K562 (cell line): ENCODE measurements around the gene MALRD1. TPM values are rescaled to one million over a fixed set of nuclear protein-coding genes. Genes with fewer than 3 reads are reported as not detected.

Experiments
- MTA2 ChIP-seq: fragments of 450-650 bp; IDR thresholded peaks from 2 replicates; pipeline ENCODE4 v1.6.1; 2016; ENCODE audit warnings: low read depth
- polyA plus RNA-seq, 8 experiments: library from polyadenylated mRNA; depleted of rRNA in 4 of 8; stranded (reverse) in 5 of 8; unstranded in 3 of 8; fragments of >200 nt; fragmentation: Nextera tagmentation in 2 of 8; fragmentation: Illumina TruSeq in 1 of 8; extraction: Ambion mirVana in 2 of 8; extraction: Trizol in 1 of 8; gene quantifications; 2 replicates each; pipeline versions ENCODE4 v1.2.1 to v1.2.3, GENCODE V29; 2011 to 2014; ENCODE audit warnings: inconsistent platforms in 1 of 8, missing spikeins in 1 of 8
- total RNA-seq, 7 experiments: library from RNA; depleted of rRNA in 6 of 7; stranded (reverse); fragments of >200 nt in 6 of 7; fragmentation: Illumina TruSeq in 2 of 7; extraction: Trizol in 2 of 7; gene quantifications; 2 replicates each; pipeline versions ENCODE4 v1.2.1 to v1.2.3, GENCODE V29; 2011 to 2021; ENCODE audit warnings: low replicate concordance in 1 of 7
- TF ChIP-seq, protein P1 (sequence below), 2 experiments: fragments of 250-450 bp in 1 of 2; fragments of 450-650 bp in 1 of 2; sonication (Bioruptor Pico) in 1 of 2; IDR thresholded peaks; 2 replicates each; pipeline versions ENCODE4 v1.6.1 to v1.8.0; 2016 to 2021; ENCODE audit warnings: mild to moderate bottlenecking in 2 of 2, moderate library complexity in 2 of 2, missing compliant biosample characterization in 1 of 2, missing genetic modification characterization in 1 of 2
- TF ChIP-seq, protein P2 (sequence below): fragments of 450-650 bp; IDR thresholded peaks from 2 replicates; pipeline ENCODE4 v1.7.1; 2018; ENCODE audit warnings: mild to moderate bottlenecking, low read depth; ENCODE audit not compliant: partially characterized antibody
- TF ChIP-seq, protein P3 (sequence below): fragments of 450-650 bp; formaldehyde crosslinking; IDR thresholded peaks from 2 replicates; pipeline ENCODE4 v1.4.0; 2020; ENCODE audit warnings: mild to moderate bottlenecking, moderate library complexity
- TF ChIP-seq, protein P4 (sequence below): sonication (generic); IDR thresholded peaks from 2 replicates; pipeline ENCODE4 v1.6.1; 2016
- TF ChIP-seq, protein P5 (sequence below): sonication (generic); formaldehyde crosslinking; IDR thresholded peaks from 2 replicates; pipeline ENCODE4 v1.9.0; 2022; ENCODE audit warnings: mild to moderate bottlenecking, missing genetic modification reagents
- TF ChIP-seq, protein P6 (sequence below): fragments of 450-650 bp; IDR thresholded peaks from 2 replicates; pipeline ENCODE4 v1.6.1; 2018; ENCODE audit not compliant: partially characterized antibody

Gene MALRD1
- total and polyA plus RNA-seq, 9 of the 15 experiments (the other 6 are each of a cell fraction or from before 2014, with no cell fraction given) = not detected

DNA sequence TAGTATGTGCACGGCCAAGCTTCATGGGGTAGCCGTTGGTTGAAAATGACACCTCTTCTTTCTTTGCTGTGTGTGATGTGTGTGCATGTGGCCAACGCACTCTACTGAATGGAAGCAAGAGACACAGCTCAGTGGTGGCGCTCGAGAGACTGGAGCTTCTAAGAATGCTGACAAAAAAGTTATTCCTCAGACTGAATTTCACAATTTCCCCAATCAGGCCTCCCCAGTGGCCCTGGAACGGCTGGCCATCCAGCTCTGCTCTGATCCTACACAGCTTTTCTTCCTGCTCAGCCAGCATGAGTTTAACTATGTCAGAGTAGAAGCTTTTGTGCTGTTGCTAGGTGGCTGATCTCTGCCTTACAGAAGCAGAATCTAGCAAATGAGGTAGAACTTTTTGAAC, 581.0 kb downstream of the MALRD1 start (continued):
- TF ChIP-seq, protein P1, sequence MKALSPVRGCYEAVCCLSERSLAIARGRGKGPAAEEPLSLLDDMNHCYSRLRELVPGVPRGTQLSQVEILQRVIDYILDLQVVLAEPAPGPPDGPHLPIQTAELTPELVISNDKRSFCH (CRISPR knock-in tag; IDR thresholded peaks at IDR 0.05) = no peak
- TF ChIP-seq, protein P1 (tag; IDR thresholded peaks at IDR 0.05) = no peak
- TF ChIP-seq, protein P2, sequence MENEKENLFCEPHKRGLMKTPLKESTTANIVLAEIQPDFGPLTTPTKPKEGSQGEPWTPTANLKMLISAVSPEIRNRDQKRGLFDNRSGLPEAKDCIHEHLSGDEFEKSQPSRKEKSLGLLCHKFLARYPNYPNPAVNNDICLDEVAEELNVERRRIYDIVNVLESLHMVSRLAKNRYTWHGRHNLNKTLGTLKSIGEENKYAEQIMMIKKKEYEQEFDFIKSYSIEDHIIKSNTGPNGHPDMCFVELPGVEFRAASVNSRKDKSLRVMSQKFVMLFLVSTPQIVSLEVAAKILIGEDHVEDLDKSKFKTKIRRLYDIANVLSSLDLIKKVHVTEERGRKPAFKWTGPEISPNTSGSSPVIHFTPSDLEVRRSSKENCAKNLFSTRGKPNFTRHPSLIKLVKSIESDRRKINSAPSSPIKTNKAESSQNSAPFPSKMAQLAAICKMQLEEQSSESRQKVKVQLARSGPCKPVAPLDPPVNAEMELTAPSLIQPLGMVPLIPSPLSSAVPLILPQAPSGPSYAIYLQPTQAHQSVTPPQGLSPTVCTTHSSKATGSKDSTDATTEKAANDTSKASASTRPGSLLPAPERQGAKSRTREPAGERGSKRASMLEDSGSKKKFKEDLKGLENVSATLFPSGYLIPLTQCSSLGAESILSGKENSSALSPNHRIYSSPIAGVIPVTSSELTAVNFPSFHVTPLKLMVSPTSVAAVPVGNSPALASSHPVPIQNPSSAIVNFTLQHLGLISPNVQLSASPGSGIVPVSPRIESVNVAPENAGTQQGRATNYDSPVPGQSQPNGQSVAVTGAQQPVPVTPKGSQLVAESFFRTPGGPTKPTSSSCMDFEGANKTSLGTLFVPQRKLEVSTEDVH = no peak
- TF ChIP-seq, protein P3, sequence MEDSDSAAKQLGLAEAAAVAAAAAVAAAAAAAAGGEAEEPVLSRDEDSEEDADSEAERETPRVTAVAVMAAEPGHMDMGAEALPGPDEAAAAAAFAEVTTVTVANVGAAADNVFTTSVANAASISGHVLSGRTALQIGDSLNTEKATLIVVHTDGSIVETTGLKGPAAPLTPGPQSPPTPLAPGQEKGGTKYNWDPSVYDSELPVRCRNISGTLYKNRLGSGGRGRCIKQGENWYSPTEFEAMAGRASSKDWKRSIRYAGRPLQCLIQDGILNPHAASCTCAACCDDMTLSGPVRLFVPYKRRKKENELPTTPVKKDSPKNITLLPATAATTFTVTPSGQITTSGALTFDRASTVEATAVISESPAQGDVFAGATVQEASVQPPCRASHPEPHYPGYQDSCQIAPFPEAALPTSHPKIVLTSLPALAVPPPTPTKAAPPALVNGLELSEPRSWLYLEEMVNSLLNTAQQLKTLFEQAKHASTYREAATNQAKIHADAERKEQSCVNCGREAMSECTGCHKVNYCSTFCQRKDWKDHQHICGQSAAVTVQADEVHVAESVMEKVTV = no peak
- TF ChIP-seq, protein P4, sequence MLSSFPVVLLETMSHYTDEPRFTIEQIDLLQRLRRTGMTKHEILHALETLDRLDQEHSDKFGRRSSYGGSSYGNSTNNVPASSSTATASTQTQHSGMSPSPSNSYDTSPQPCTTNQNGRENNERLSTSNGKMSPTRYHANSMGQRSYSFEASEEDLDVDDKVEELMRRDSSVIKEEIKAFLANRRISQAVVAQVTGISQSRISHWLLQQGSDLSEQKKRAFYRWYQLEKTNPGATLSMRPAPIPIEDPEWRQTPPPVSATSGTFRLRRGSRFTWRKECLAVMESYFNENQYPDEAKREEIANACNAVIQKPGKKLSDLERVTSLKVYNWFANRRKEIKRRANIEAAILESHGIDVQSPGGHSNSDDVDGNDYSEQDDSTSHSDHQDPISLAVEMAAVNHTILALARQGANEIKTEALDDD = no peak
- TF ChIP-seq, protein P5, sequence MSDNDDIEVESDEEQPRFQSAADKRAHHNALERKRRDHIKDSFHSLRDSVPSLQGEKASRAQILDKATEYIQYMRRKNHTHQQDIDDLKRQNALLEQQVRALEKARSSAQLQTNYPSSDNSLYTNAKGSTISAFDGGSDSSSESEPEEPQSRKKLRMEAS = no peak
- no peak for TF ChIP-seq MTA2
- TF ChIP-seq, protein P6, sequence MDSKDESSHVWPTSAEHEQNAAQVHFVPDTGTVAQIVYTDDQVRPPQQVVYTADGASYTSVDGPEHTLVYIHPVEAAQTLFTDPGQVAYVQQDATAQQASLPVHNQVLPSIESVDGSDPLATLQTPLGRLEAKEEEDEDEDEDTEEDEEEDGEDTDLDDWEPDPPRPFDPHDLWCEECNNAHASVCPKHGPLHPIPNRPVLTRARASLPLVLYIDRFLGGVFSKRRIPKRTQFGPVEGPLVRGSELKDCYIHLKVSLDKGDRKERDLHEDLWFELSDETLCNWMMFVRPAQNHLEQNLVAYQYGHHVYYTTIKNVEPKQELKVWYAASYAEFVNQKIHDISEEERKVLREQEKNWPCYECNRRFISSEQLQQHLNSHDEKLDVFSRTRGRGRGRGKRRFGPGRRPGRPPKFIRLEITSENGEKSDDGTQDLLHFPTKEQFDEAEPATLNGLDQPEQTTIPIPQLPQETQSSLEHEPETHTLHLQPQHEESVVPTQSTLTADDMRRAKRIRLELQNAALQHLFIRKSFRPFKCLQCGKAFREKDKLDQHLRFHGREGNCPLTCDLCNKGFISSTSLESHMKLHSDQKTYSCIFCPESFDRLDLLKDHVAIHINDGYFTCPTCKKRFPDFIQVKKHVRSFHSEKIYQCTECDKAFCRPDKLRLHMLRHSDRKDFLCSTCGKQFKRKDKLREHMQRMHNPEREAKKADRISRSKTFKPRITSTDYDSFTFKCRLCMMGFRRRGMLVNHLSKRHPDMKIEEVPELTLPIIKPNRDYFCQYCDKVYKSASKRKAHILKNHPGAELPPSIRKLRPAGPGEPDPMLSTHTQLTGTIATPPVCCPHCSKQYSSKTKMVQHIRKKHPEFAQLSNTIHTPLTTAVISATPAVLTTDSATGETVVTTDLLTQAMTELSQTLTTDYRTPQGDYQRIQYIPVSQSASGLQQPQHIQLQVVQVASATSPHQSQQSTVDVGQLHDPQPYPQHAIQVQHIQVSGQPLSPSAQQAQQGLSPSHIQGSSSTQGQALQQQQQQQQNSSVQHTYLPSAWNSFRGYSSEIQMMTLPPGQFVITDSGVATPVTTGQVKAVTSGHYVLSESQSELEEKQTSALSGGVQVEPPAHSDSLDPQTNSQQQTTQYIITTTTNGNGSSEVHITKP = no peak
